Measurements from ENCODE around the gene NIPAL3.

GRCh38 chr1:24513706-24514105, 98.1 kb downstream of the NIPAL3 start:
- TF ChIP-seq YY1 (IDR thresholded peaks at IDR 0.05; ENCODE audit: low read depth) (no peak), MAX (IDR thresholded peaks at IDR 0.05) (no peak), NFIC (IDR thresholded peaks at IDR 0.05) (no peak), TAF1 (IDR thresholded peaks at IDR 0.05; ENCODE audit: low read depth) (no peak), RAD21 (IDR thresholded peaks at IDR 0.05; ENCODE audit: low read depth) (no peak), REST (IDR thresholded peaks at IDR 0.05; ENCODE audit: low read depth) (no peak), USF1 (IDR thresholded peaks at IDR 0.05) (no peak), EGR1 (IDR thresholded peaks at IDR 0.05) (no peak)

All from Ishikawa (cell line).